ENCODE data around the gene AP4E1. TPM values are rescaled to one million over a fixed set of nuclear protein-coding genes. Genes with fewer than 3 reads are reported as not detected.
"Not testable (repeated sequence)": the region's sequence is repeated elsewhere in the genome, so short reads cannot be mapped to it uniquely, and the experiment has no call there.

Gene AP4E1
- total RNA-seq: 10 to 100 TPM in 1 of 2 donors, 1 to 10 TPM in 1; 9.9 to 10.7 TPM
- long read RNA-seq: 0 reads

GRCh38 chr15:50908209-50909009, at the start of gene AP4E1:
TSS of gene AP4E1 (plus strand) at chr15:50908683. CDS start at chr15:50908779, 96 bp downstream.
- ATAC-seq: peak; percentile 83
- peak; percentile 85 to 91 for DNase-seq
- intact Hi-C loops (cut with DNase I, micrococcal nuclease): loop anchor here in 1 of 2 donors (10.0 kb wide), 1 partner anchor 224 kb away; the partner anchor contains the start of gene TRPM7

GRCh38 chr15:50860824-50861223, 47.7 kb upstream of the AP4E1 start:
- intact Hi-C loops (cut with DNase I, micrococcal nuclease): no loop called here
- DNase-seq: no peak
- no peak for ATAC-seq

GRCh38 chr15:50862553-50862952, 45.9 kb upstream of the AP4E1 start:
- ATAC-seq: peak; percentile 54

GRCh38 chr15:50864873-50865272, 43.6 kb upstream of the AP4E1 start:
- intact Hi-C loops (cut with DNase I, micrococcal nuclease): no loop called here
- DNase-seq (no peak), ATAC-seq (peak; percentile 84)

More at GRCh38 chr15:50862553-50862952, 45.9 kb upstream of the AP4E1 start:
- DNase-seq: no peak
- intact Hi-C loops (cut with DNase I, micrococcal nuclease): no loop called here

GRCh38 chr15:50865515-50866353, 42.7 kb upstream of the AP4E1 start:
- intact Hi-C loops (cut with DNase I, micrococcal nuclease): no loop called here
- DNase-seq: no peak
- no peak for ATAC-seq

GRCh38 chr15:50871832-50872231, 36.7 kb upstream of the AP4E1 start:
- ATAC-seq (no peak), DNase-seq (no peak)
- intact Hi-C loops (cut with DNase I, micrococcal nuclease): loop anchor here (5.0 to 10.0 kb wide), 3 partner anchors 107 to 195 kb away; partner anchors contain the start of genes SPPL2A (in 1 of the 2) and TRPM7 (in 1 of the 2)

GRCh38 chr15:50872832-50873426, 35.6 kb upstream of the AP4E1 start:
- ATAC-seq (no peak), DNase-seq (no peak)
- intact Hi-C loops (cut with DNase I, micrococcal nuclease): loop anchor here (5.0 to 10.0 kb wide), 3 partner anchors 108 to 196 kb away; partner anchors contain the start of genes SPPL2A (in 1 of the 2) and TRPM7 (in 1 of the 2)

- no peak for ATAC-seq
- intact Hi-C loops (cut with DNase I, micrococcal nuclease): loop anchor here (5.0 to 10.0 kb wide), 3 partner anchors 109 to 197 kb away; partner anchors contain the start of genes SPPL2A (in 1 of the 2) and TRPM7 (in 1 of the 2)
- DNase-seq: no peak
Measured at GRCh38 chr15:50873935-50874361, 34.5 kb upstream of the AP4E1 start.

GRCh38 chr15:50875238-50875637, 33.2 kb upstream of the AP4E1 start:
- intact Hi-C loops (cut with DNase I, micrococcal nuclease): loop anchor here (10.0 kb wide), 2 partner anchors 110 to 190 kb away; partner anchors contain the start of genes SPPL2A (in 1 of the 2) and TRPM7 (in 1 of the 2)
- ATAC-seq: peak; percentile 60
- DNase-seq: not testable (repeated sequence)

- ATAC-seq (peak; percentile 80), DNase-seq (peak; percentile 54 to 63)
- intact Hi-C loops (cut with DNase I, micrococcal nuclease): loop anchor here (10.0 kb wide), 2 partner anchors 112 to 192 kb away; partner anchors contain the start of genes SPPL2A (in 1 of the 2) and TRPM7 (in 1 of the 2)
Measured at GRCh38 chr15:50876260-50876988, 32.1 kb upstream of the AP4E1 start.

- ATAC-seq (peak; percentile 62), DNase-seq (peak; percentile 61 to 69)
- intact Hi-C loops (cut with DNase I, micrococcal nuclease): loop anchor here (10.0 kb wide), 2 partner anchors 112 to 192 kb away; partner anchors contain the start of genes SPPL2A (in 1 of the 2) and TRPM7 (in 1 of the 2)
Measured at GRCh38 chr15:50876989-50877360, 31.5 kb upstream of the AP4E1 start.

GRCh38 chr15:50879016-50879617, 29.4 kb upstream of the AP4E1 start:
- DNase-seq: no peak
- ATAC-seq: peak; percentile 26
- intact Hi-C loops (cut with DNase I, micrococcal nuclease): loop anchor here (10.0 kb wide), 2 partner anchors 114 to 194 kb away; partner anchors contain the start of genes SPPL2A (in 1 of the 2) and TRPM7 (in 1 of the 2)

- intact Hi-C loops (cut with DNase I, micrococcal nuclease): no loop called here
- ATAC-seq: no peak
- DNase-seq: no peak
Measured at GRCh38 chr15:50880206-50880605, 28.3 kb upstream of the AP4E1 start.

- DNase-seq: no peak
- intact Hi-C loops (cut with DNase I, micrococcal nuclease): no loop called here
- no peak for ATAC-seq
Measured at GRCh38 chr15:50880651-50881114, 27.8 kb upstream of the AP4E1 start.

- ATAC-seq (no peak), DNase-seq (no peak)
- intact Hi-C loops (cut with DNase I, micrococcal nuclease): no loop called here
Measured at GRCh38 chr15:50881121-50882048, 27.1 kb upstream of the AP4E1 start.

GRCh38 chr15:50883903-50884302, 24.6 kb upstream of the AP4E1 start:
- intact Hi-C loops (cut with DNase I, micrococcal nuclease): no loop called here
- DNase-seq (no peak), ATAC-seq (no peak)
